Osteoblast (primary cell): ENCODE results near the gene UBL7. TPM values are rescaled to one million over a fixed set of nuclear protein-coding genes. Genes with fewer than 3 reads are reported as not detected.
A peak's percentile ranks its signal among the peaks of the same experiment; 100 is the strongest.

Experiments
- DNase-seq: peaks from one replicate; pipeline ENCODE4 v3.0.0; 2011; ENCODE audit warnings: low spot score, mixed read lengths; ENCODE audit not compliant: insufficient read length; ENCODE audit errors: missing footprints
- H2AFZ ChIP-seq: 2 replicates; pipeline ENCODE4 v1.6.0; 2011; ENCODE audit warnings: mild to moderate bottlenecking, low read length
- H3K27ac ChIP-seq: 2 replicates; pipeline ENCODE4 v1.5.1; 2011; ENCODE audit warnings: mild to moderate bottlenecking, low read depth, low read length, moderate library complexity
- H3K27me3 ChIP-seq: 2 replicates; pipeline ENCODE4 v1.6.0; 2012; ENCODE audit warnings: mild to moderate bottlenecking, control low read depth, inconsistent platforms, low read length, moderate library complexity; ENCODE audit not compliant: insufficient read depth
- H3K36me3 ChIP-seq: 2 replicates; pipeline ENCODE4 v1.5.1; 2011; ENCODE audit warnings: mild to moderate bottlenecking, low read length, control low read depth, moderate library complexity; ENCODE audit not compliant: insufficient read depth
- H3K4me1 ChIP-seq: 2 replicates; pipeline ENCODE4 v1.5.1; 2011; ENCODE audit warnings: mild to moderate bottlenecking, low read length, control low read depth, moderate library complexity; ENCODE audit not compliant: insufficient read depth
- H3K4me2 ChIP-seq: 2 replicates; pipeline ENCODE4 v1.6.0; 2011; ENCODE audit warnings: mild to moderate bottlenecking, low read length; ENCODE audit not compliant: insufficient read depth
- H3K4me3 ChIP-seq: fragments of 200-600 bp; sonication (generic); 3 replicates; pipeline ENCODE4 v1.5.1; 2012; ENCODE audit warnings: mild to moderate bottlenecking, low read length, inconsistent platforms; ENCODE audit not compliant: insufficient read depth
- H3K79me2 ChIP-seq: 2 replicates; pipeline ENCODE4 v1.6.0; 2012; ENCODE audit warnings: mild to moderate bottlenecking, low read length, control low read depth, inconsistent platforms; ENCODE audit not compliant: insufficient read depth
- H3K9me3 ChIP-seq: 2 replicates; pipeline ENCODE4 v1.5.1; 2011; ENCODE audit warnings: low read depth, low read length, control low read depth
- H4K20me1 ChIP-seq: 2 replicates; pipeline ENCODE4 v1.6.0; 2012; ENCODE audit warnings: mild to moderate bottlenecking, low read length, control low read depth; ENCODE audit not compliant: insufficient read depth
- CTCF ChIP-seq: IDR thresholded peaks from 2 replicates; pipeline ENCODE4 v1.5.1; 2011; ENCODE audit warnings: mild to moderate bottlenecking, low read depth, low read length, moderate library complexity; ENCODE audit errors: extremely low read depth
- total RNA-seq: library from RNA; depleted of rRNA; stranded (reverse); fragments of >200 nt; gene quantifications from 2 replicates; pipeline ENCODE4 v1.2.3, GENCODE V29; 2012

The UBL7 gene
- total RNA-seq, 1 donor = 39.8 TPM

- TF ChIP-seq CTCF = no peak
- peaks cover 92% of the 10 kb centered on the region for H3K79me2 ChIP-seq
- no peak for DNase-seq
- peaks cover 63% of the 10 kb centered on the region for H4K20me1 ChIP-seq
- H3K4me2 ChIP-seq = peak overlapping the region; percentile 91
- peaks cover 58% of the 10 kb centered on the region for H3K4me1 ChIP-seq
- peak overlapping the region; percentile 91 for H3K4me3 ChIP-seq
- peaks cover 10% of the 10 kb centered on the region for H3K36me3 ChIP-seq
- peak overlapping the region; percentile 59 for H3K27ac ChIP-seq
- no peaks in the 10 kb centered on the region for H3K27me3 ChIP-seq
- H3K9me3 ChIP-seq = no peaks in the 10 kb centered on the region
- no peak overlapping the region for H2AFZ ChIP-seq
Observed at GRCh38 chr15:74430510-74430951, 30.4 kb downstream of the UBL7 start.

- no peak for TF ChIP-seq CTCF
- Histone ChIP-seq H3K4me1 (peaks cover 64% of the 10 kb centered on the region), H3K27ac (peak overlapping the region; percentile 59), H3K27me3 (no peaks in the 10 kb centered on the region), H4K20me1 (peaks cover 70% of the 10 kb centered on the region), H3K9me3 (no peaks in the 10 kb centered on the region), H3K4me2 (peak overlapping the region; percentile 91), H3K79me2 (peaks cover 98% of the 10 kb centered on the region), H3K36me3 (peaks cover 16% of the 10 kb centered on the region), H2AFZ (no peak overlapping the region), H3K4me3 (peak overlapping the region; percentile 91)
- DNase-seq = no peak
Observed at GRCh38 chr15:74429781-74430400, 31.1 kb downstream of the UBL7 start.

- peaks cover 99% of the 10 kb centered on the region for H3K79me2 ChIP-seq
- no peak for DNase-seq
- H3K4me1 ChIP-seq = peaks cover 65% of the 10 kb centered on the region
- H2AFZ ChIP-seq = no peak overlapping the region
- H3K4me2 ChIP-seq = peak overlapping the region; percentile 29
- H3K9me3 ChIP-seq = no peaks in the 10 kb centered on the region
- H3K36me3 ChIP-seq = peaks cover 17% of the 10 kb centered on the region
- H3K27ac ChIP-seq = peak overlapping the region; percentile 59
- no peaks in the 10 kb centered on the region for H3K27me3 ChIP-seq
- no peak for TF ChIP-seq CTCF
- no peak overlapping the region for H3K4me3 ChIP-seq
- H4K20me1 ChIP-seq = peaks cover 74% of the 10 kb centered on the region
Observed at GRCh38 chr15:74428970-74429780, 31.8 kb downstream of the UBL7 start.

GRCh38 chr15:74428442-74428787, 32.5 kb downstream of the UBL7 start:
- Histone ChIP-seq H3K79me2 (peaks cover 100% of the 10 kb centered on the region), H3K4me1 (peaks cover 70% of the 10 kb centered on the region), H3K27ac (peak overlapping the region; percentile 59), H3K4me2 (peak overlapping the region; percentile 7), H3K27me3 (no peaks in the 10 kb centered on the region), H2AFZ (no peak overlapping the region), H3K9me3 (no peaks in the 10 kb centered on the region), H3K4me3 (no peak overlapping the region), H4K20me1 (peaks cover 75% of the 10 kb centered on the region), H3K36me3 (peaks cover 17% of the 10 kb centered on the region)
- peak; percentile 87 for DNase-seq
- TF ChIP-seq CTCF = no peak
